Amygdala (tissue), 56 donors: ENCODE data around the gene SLC38A3.
A peak's percentile ranks its signal among the peaks of the same experiment; 100 is the strongest.

Source experiments
- DNase-seq, 56 donors: peaks; one replicate each; lab custom pipeline; 2025; lab: John Stamatoyannopoulos, UW

The SLC38A3 gene

GRCh38 chr3:50262778-50263177 is 57.7 kb downstream of the SLC38A3 start:
- no peak for DNase-seq

- DNase-seq, result no peak
Observed at GRCh38 chr3:50263478-50264382, 58.7 kb downstream of the SLC38A3 start.

- peak in 50 of 56 donors; percentile 20 to 86 (median 68) for DNase-seq
Observed at GRCh38 chr3:50264383-50264963, 59.4 kb downstream of the SLC38A3 start.

GRCh38 chr3:50264964-50265485 is 60.0 kb downstream of the SLC38A3 start:
- DNase-seq, result no peak

- DNase-seq, result no peak
Observed at GRCh38 chr3:50265571-50265970, 60.5 kb downstream of the SLC38A3 start.

GRCh38 chr3:50266017-50266416 is 60.9 kb downstream of the SLC38A3 start:
- no peak for DNase-seq

- DNase-seq, result no peak
Observed at GRCh38 chr3:50266836-50267235, 61.8 kb downstream of the SLC38A3 start.

- peak in 43 of 56 donors; percentile 21 to 82 (median 61) for DNase-seq
Observed at GRCh38 chr3:50267280-50267913, 62.3 kb downstream of the SLC38A3 start.

- no peak for DNase-seq
Observed at GRCh38 chr3:50268276-50268675, 63.2 kb downstream of the SLC38A3 start.

- peak in 37 of 56 donors; percentile 16 to 74 (median 51) for DNase-seq
Observed at GRCh38 chr3:50268703-50269451, 63.8 kb downstream of the SLC38A3 start, which contains the start of gene SEMA3B. TSS of gene SEMA3B (plus strand) at chr3:50269147. CDS start at chr3:50269241, 94 bp downstream.

GRCh38 chr3:50269460-50269859 is 64.4 kb downstream of the SLC38A3 start:
- DNase-seq, result no peak

- no peak for DNase-seq
Observed at GRCh38 chr3:50269977-50270413, 64.9 kb downstream of the SLC38A3 start.

GRCh38 chr3:50270422-50271224 is 65.6 kb downstream of the SLC38A3 start:
- DNase-seq, result peak in 13 of 56 donors; percentile 11 to 49 (median 30)
